Adrenal gland (tissue), 12 donors: ENCODE results near the gene SLC6A13. TPM values are rescaled to one million over a fixed set of nuclear protein-coding genes. Genes with fewer than 3 reads are reported as not detected.

Experiments
- DNase-seq, 7 donors: peaks; one replicate each; pipeline ENCODE4 v3.0.0-alpha.2; 2019 to 2020
- H3K27ac ChIP-seq, 5 donors: fragments of 200-600 bp; sonication (generic) in 4 of 5; 1 replicate in 3 of 5; 2 replicates in 2 of 5; pipeline versions ENCODE4 v1.5.1 to v1.8.0; 2016 to 2020; ENCODE audit warnings: mild to moderate bottlenecking in 1 of 5
- H3K27me3 ChIP-seq: fragments of 200-600 bp; 2 replicates; pipeline ENCODE4 v1.8.0; 2021
- H3K36me3 ChIP-seq, 2 donors: fragments of 200-600 bp; replicated peaks in 1 of 2; 1 replicate in 1 of 2; 2 replicates in 1 of 2; pipeline versions ENCODE4 v1.5.1 to v1.8.0; 2018 to 2022
- H3K4me1 ChIP-seq, 2 donors: fragments of 200-600 bp; replicated peaks in 1 of 2; 1 replicate in 1 of 2; 2 replicates in 1 of 2; pipeline versions ENCODE4 v1.5.1 to v1.8.0; 2018 to 2021
- H3K4me3 ChIP-seq, 4 donors: fragments of 200-600 bp; sonication (generic) in 3 of 4; one replicate each; pipeline ENCODE4 v1.5.1; 2016 to 2018
- H3K9me3 ChIP-seq, 3 donors: fragments of 200-600 bp; sonication (generic) in 1 of 3; replicated peaks in 1 of 3; 1 replicate in 2 of 3; 2 replicates in 1 of 3; pipeline versions ENCODE4 v1.5.1 to v1.8.0; 2016 to 2021
- CTCF ChIP-seq, 6 experiments: fragments of 450-650 bp in 4 of 6; fragments of 200-600 bp in 2 of 6; sonication (generic) in 1 of 6; IDR thresholded peaks; 1 replicate in 5 of 6; 2 replicates in 1 of 6; pipeline versions ENCODE4 v1.5.1 to v1.8.0; 2016 to 2021; ENCODE audit warnings: antibody characterized with exemption in 6 of 6, mild to moderate bottlenecking in 2 of 6, moderate library complexity in 1 of 6
- POLR2A ChIP-seq, 2 donors: fragments of 450-650 bp; IDR thresholded peaks; one replicate each; pipeline ENCODE4 v1.6.1; 2017; ENCODE audit warnings: antibody characterized with exemption in 2 of 2, mild to moderate bottlenecking in 2 of 2, moderate library complexity in 1 of 2
- WGBS, 4 donors: extraction: QIAGEN DNeasy Blood & Tissue Kit in 2 of 4; methylation state at CpG; one replicate each; pipeline versions ENCODE4 v1.1.5 to v1.1.7; 2013 to 2017; 5-methylcytosine and 5-hydroxymethylcytosine counted together
- intact Hi-C, 2 donors: fragments of 100-400 bp; cut with DNase I; formaldehyde crosslinking; loops; one replicate each; pipeline versions ENCODE4 v1.14.1 to v1.15.0; 2022 to 2023
- polyA plus RNA-seq, 3 donors: library from polyadenylated mRNA; stranded (reverse); fragments of 200-250 nt in 2 of 3; fragments of 350-450 nt in 1 of 3; fragmentation: Illumina TruSeq in 1 of 3; extraction: RNeasy Lipid Tissue Mini Kit (QIAGEN cat#74804) in 1 of 3; gene quantifications; one replicate each; pipeline ENCODE4 v1.2.3, GENCODE V29; 2013 to 2014
- total RNA-seq, 9 donors: library from RNA; depleted of rRNA in 4 of 9; stranded (reverse); fragments of >200 nt in 4 of 9; fragments of 120-200 nt in 1 of 9; fragmentation: NEBNext Ultra II Directional in 1 of 9; extraction: Animal tissue kit (Norgen Biotek cat#: 25700) in 1 of 9; gene quantifications; one replicate each; pipeline versions ENCODE4 v1.1.0 to v1.2.4, GENCODE V29; 2013 to 2023
- donor health status: healthy with polysubstance abuse.
- donor health status: Bipolar disorder and iron deficiency.
- donor health status: DM: yes; HTN: yes; CAD: no.
- donor health status: DM: no; HTN: no; CAD: no.
- donor health status: DM: no; HTN: no; CAD: no.
- donor health status: DM: yes; HTN: yes; CAD: no.

Gene SLC6A13
- total and polyA plus RNA-seq, 12 donors = 0.22 to 1.0 (median 0.64) TPM; not detected in 6

- TF ChIP-seq POLR2A (IDR thresholded peaks at IDR 0.05) (no peak), CTCF (IDR thresholded peaks at IDR 0.05) (no peak)
- Histone ChIP-seq H3K4me3 (no peak overlapping the region), H3K36me3 (no peaks in the 10 kb centered on the region), H3K27ac (no peak overlapping the region), H3K4me1 (no peaks in the 10 kb centered on the region), H3K9me3 (no peaks in the 10 kb centered on the region), H3K27me3 (peaks cover 6% of the 10 kb centered on the region)
- intact Hi-C loops = no loop called here
- DNase-seq = no peak
Measured at GRCh38 chr12:262113-262512, 523 bp downstream of the SLC6A13 start.

- no peak for DNase-seq
- Histone ChIP-seq H3K36me3 (no peaks in the 10 kb centered on the region), H3K4me1 (no peaks in the 10 kb centered on the region), H3K27ac (no peak overlapping the region), H3K9me3 (no peaks in the 10 kb centered on the region), H3K4me3 (no peak overlapping the region), H3K27me3 (peaks cover 14% of the 10 kb centered on the region)
- TF ChIP-seq CTCF (IDR thresholded peaks at IDR 0.05) (no peak), POLR2A (IDR thresholded peaks at IDR 0.05) (no peak)
- intact Hi-C loops = no loop called here
- WGBS, 4 donors = 70 to 77% (median 75%) methylated on average over 14 of the region's 14 CpGs
Measured at GRCh38 chr12:257521-258321, 4.9 kb downstream of the SLC6A13 start.

- Histone ChIP-seq H3K4me1 (no peaks in the 10 kb centered on the region), H3K9me3 (no peaks in the 10 kb centered on the region), H3K36me3 (no peaks in the 10 kb centered on the region), H3K27ac (no peak overlapping the region), H3K4me3 (no peak overlapping the region), H3K27me3 (peaks cover 14% of the 10 kb centered on the region)
- intact Hi-C loops = no loop called here
- no peak for TF ChIP-seq CTCF (IDR thresholded peaks at IDR 0.05)
- TF ChIP-seq POLR2A (IDR thresholded peaks at IDR 0.05) = no peak
- no peak for DNase-seq
- 69 to 85% (median 74%) methylated on average over 3 of the region's 3 CpGs for WGBS, 4 donors
Measured at GRCh38 chr12:256958-257357, 5.7 kb downstream of the SLC6A13 start.

- no peak for TF ChIP-seq CTCF (IDR thresholded peaks at IDR 0.05)
- H3K36me3 ChIP-seq = no peaks in the 10 kb centered on the region
- DNase-seq = no peak
- no peak overlapping the region for H3K4me3 ChIP-seq
- 90 to 94% (median 92%) methylated on average over 6 of the region's 6 CpGs for whole genome bisulfite sequencing, 4 donors
- H3K9me3 ChIP-seq = no peaks in the 10 kb centered on the region
- intact Hi-C loops = no loop called here
- H3K4me1 ChIP-seq = no peaks in the 10 kb centered on the region
- H3K27me3 ChIP-seq = peaks cover 14% of the 10 kb centered on the region
- H3K27ac ChIP-seq = no peak overlapping the region
Measured at GRCh38 chr12:256225-256624, 6.4 kb downstream of the SLC6A13 start.
